Activated B cell treated with CpG ODN at 0.5 μM for 24 hours (primary cell): ENCODE results near the gene EIF3B. TPM values are rescaled to one million over a fixed set of nuclear protein-coding genes. Genes with fewer than 3 reads are reported as not detected.
"Not testable (repeated sequence)": the region's sequence is repeated elsewhere in the genome, so short reads cannot be mapped to it uniquely, and the experiment has no call there.

Source experiments
- ATAC-seq: fragments of 200-7000 bp; cut with Tn5 transposase; one replicate; pipeline ENCODE4 v1.10.0; 2021; ENCODE audit warnings: low read depth, mild to moderate bottlenecking, moderate library complexity
- CTCF ChIA-PET: fragments of 350-600 bp; sonication (Branson Sonifier 250); formaldehyde crosslinking; loops from one replicate; lab custom pipeline; 2021; ENCODE audit warnings: antibody characterized with exemption; lab: Charles Lee
- POLR2A ChIA-PET: fragments of 350-600 bp; sonication (Branson Sonifier 250); formaldehyde crosslinking; loops from one replicate; lab custom pipeline; 2021; ENCODE audit warnings: antibody characterized with exemption; lab: Charles Lee
- DNase-seq: peaks from one replicate; pipeline ENCODE4 v3.0.0; 2022
- H3K27ac Mint-ChIP-seq: one replicate; pipeline ENCODE4 v1.8.0; 2020; ENCODE audit warnings: mixed read lengths
- H3K27me3 Mint-ChIP-seq: one replicate; pipeline ENCODE4 v1.8.0; 2021; ENCODE audit warnings: mixed read lengths
- H3K36me3 Mint-ChIP-seq: one replicate; pipeline ENCODE4 v1.8.0; 2021; ENCODE audit warnings: low read depth, mixed read lengths
- H3K4me1 Mint-ChIP-seq: one replicate; pipeline ENCODE4 v1.8.0; 2021; ENCODE audit warnings: mixed read lengths
- H3K4me3 Mint-ChIP-seq: one replicate; pipeline ENCODE4 v1.8.0; 2020; ENCODE audit warnings: mild to moderate bottlenecking, mixed read lengths
- H3K9me3 Mint-ChIP-seq: one replicate; pipeline ENCODE4 v1.8.0; 2020; ENCODE audit warnings: mixed read lengths
- CTCF ChIP-seq: fragments of 200-600 bp; IDR thresholded peaks from one replicate; pipeline ENCODE4 v1.8.0; 2022; ENCODE audit warnings: antibody characterized with exemption, mild to moderate bottlenecking
- intact Hi-C: fragments of 100-400 bp; cut with micrococcal nuclease; formaldehyde crosslinking; loops from one replicate; pipeline ENCODE4 v1.15.1; 2024
- total RNA-seq: library from RNA; stranded (reverse); gene quantifications from 2 replicates; pipeline ENCODE4 v1.2.3, GENCODE V29; 2022

The EIF3B gene
- total RNA-seq, 1 donor from 2014 or later, result 198 TPM

GRCh38 chr7:2326951-2327350, 27.7 kb upstream of the EIF3B start:
- intact Hi-C loops, result no loop called here
- H3K4me3 Mint-ChIP-seq, result no peak overlapping the region
- no peaks in the 10 kb centered on the region for H3K36me3 Mint-ChIP-seq
- ChIA-PET POLR2A (no interaction called here), CTCF (no interaction called here)
- TF ChIP-seq CTCF, result no peak
- ATAC-seq (no peak), DNase-seq (no peak)
- no peak overlapping the region for H3K27ac Mint-ChIP-seq
- no peaks in the 10 kb centered on the region for H3K9me3 Mint-ChIP-seq
- peaks cover 5% of the 10 kb centered on the region for H3K4me1 Mint-ChIP-seq
- no peaks in the 10 kb centered on the region for H3K27me3 Mint-ChIP-seq

- H3K27me3 Mint-ChIP-seq, result no peaks in the 10 kb centered on the region
- intact Hi-C loops, result no loop called here
- DNase-seq (no peak), ATAC-seq (no peak)
- H3K36me3 Mint-ChIP-seq, result no peaks in the 10 kb centered on the region
- POLR2A ChIA-PET, result interaction anchor here (0.6 kb wide), 1 partner anchor 10 kb away, joined by 8 read pairs; no protein-coding TSS in a partner anchor
- no peaks in the 10 kb centered on the region for H3K9me3 Mint-ChIP-seq
- no peak overlapping the region for H3K27ac Mint-ChIP-seq
- no peak overlapping the region for H3K4me3 Mint-ChIP-seq
- CTCF ChIA-PET, result no interaction called here
- H3K4me1 Mint-ChIP-seq, result no peaks in the 10 kb centered on the region
- no peak for TF ChIP-seq CTCF
Measured at GRCh38 chr7:2330493-2330892, 24.1 kb upstream of the EIF3B start.

- intact Hi-C loops, result no loop called here
- POLR2A ChIA-PET, result interaction anchor here (0.7 kb wide), 1 partner anchor 96 kb away, joined by 5 read pairs; no protein-coding TSS in a partner anchor
- no peak for TF ChIP-seq CTCF
- H3K9me3 Mint-ChIP-seq, result no peaks in the 10 kb centered on the region
- CTCF ChIA-PET, result interaction anchor here (0.7 kb wide), 2 partner anchors 16 to 232 kb away, joined by 3 to 4 read pairs; no protein-coding TSS in a partner anchor
- H3K36me3 Mint-ChIP-seq, result no peaks in the 10 kb centered on the region
- no peak for DNase-seq
- no peaks in the 10 kb centered on the region for H3K27me3 Mint-ChIP-seq
- H3K4me1 Mint-ChIP-seq, result no peaks in the 10 kb centered on the region
- no peak overlapping the region for H3K27ac Mint-ChIP-seq
- ATAC-seq, result no peak
- H3K4me3 Mint-ChIP-seq, result no peak overlapping the region
Measured at GRCh38 chr7:2331707-2332106, 22.9 kb upstream of the EIF3B start.

GRCh38 chr7:2332606-2333231, 21.9 kb upstream of the EIF3B start:
- H3K4me3 Mint-ChIP-seq, POLR2A ChIA-PET, H3K27ac Mint-ChIP-seq, CTCF ChIA-PET, ATAC-seq, H3K27me3 Mint-ChIP-seq, H3K4me1 Mint-ChIP-seq, H3K36me3 Mint-ChIP-seq, H3K9me3 Mint-ChIP-seq, DNase-seq, intact Hi-C loops: not testable (repeated sequence)

- H3K4me3 Mint-ChIP-seq, result no peak overlapping the region
- H3K9me3 Mint-ChIP-seq, result no peaks in the 10 kb centered on the region
- ChIA-PET CTCF (interaction anchor here (1.6 kb wide), 1 partner anchor 11 kb away, joined by 6 read pairs; no protein-coding TSS in a partner anchor), POLR2A (no interaction called here)
- H3K27ac Mint-ChIP-seq, result no peak overlapping the region
- no peaks in the 10 kb centered on the region for H3K27me3 Mint-ChIP-seq
- DNase-seq, result no peak
- TF ChIP-seq CTCF, result no peak
- ATAC-seq, result no peak
- intact Hi-C loops, result no loop called here
- H3K36me3 Mint-ChIP-seq, result no peaks in the 10 kb centered on the region
- no peaks in the 10 kb centered on the region for H3K4me1 Mint-ChIP-seq
Measured at GRCh38 chr7:2336626-2337299, 17.9 kb upstream of the EIF3B start.

- CTCF ChIA-PET, result interaction anchor here (0.7 to 3.2 kb wide), 29 partner anchors 8 to 767 kb away, joined by 3 to 35 read pairs (median 4); partner anchors contain the start of genes MAD1L1, MRM2 and NUDT1
- H3K36me3 Mint-ChIP-seq, H3K4me1 Mint-ChIP-seq, H3K4me3 Mint-ChIP-seq, H3K27me3 Mint-ChIP-seq, H3K9me3 Mint-ChIP-seq, DNase-seq: not testable (repeated sequence)
- ATAC-seq, result peak; percentile 19
- intact Hi-C loops, result loop anchor here (1.0 to 5.0 kb wide), 9 partner anchors 33 to 768 kb away; partner anchors contain the start of genes MAD1L1 and SNX8
- POLR2A ChIA-PET, result interaction anchor here (0.6 to 1.2 kb wide), 10 partner anchors 51 to 248 kb away, joined by 3 to 8 read pairs (median 3); no protein-coding TSS in a partner anchor
- H3K27ac Mint-ChIP-seq, result peak overlapping the region; percentile 76
Measured at GRCh38 chr7:2347351-2348063, 7.1 kb upstream of the EIF3B start.
